HepG2 (cell line): ENCODE results near the gene UROS. TPM values are rescaled to one million over a fixed set of nuclear protein-coding genes. Genes with fewer than 3 reads are reported as not detected.

Experiments used
- HNRNPK ChIP-seq: fragments of 200-400 bp; formaldehyde crosslinking; IDR thresholded peaks from 2 replicates; pipeline ENCODE4 v1.6.1; 2018; ENCODE audit warnings: low read length, low read depth, moderate library complexity, mild to moderate bottlenecking; ENCODE audit not compliant: poor library complexity, severe bottlenecking
- PHB2 ChIP-seq: fragments of 450-650 bp; IDR thresholded peaks from 2 replicates; pipeline ENCODE4 v1.6.1; 2018; ENCODE audit not compliant: partially characterized antibody
- RFX3 ChIP-seq: IDR thresholded peaks from 2 replicates; pipeline ENCODE4 v1.6.1; 2016; ENCODE audit warnings: missing biosample characterization, missing genetic modification reagents
- SCMH1 ChIP-seq: sonication (generic); formaldehyde crosslinking; IDR thresholded peaks from 2 replicates; pipeline ENCODE4 v1.9.0; 2021; ENCODE audit warnings: missing genetic modification reagents, mild to moderate bottlenecking, borderline replicate concordance
- SMAD9 ChIP-seq: sonication (generic); formaldehyde crosslinking; IDR thresholded peaks from 2 replicates; pipeline ENCODE4 v1.5.1; 2020; ENCODE audit warnings: mild to moderate bottlenecking, missing genetic modification reagents
- TBL1XR1 ChIP-seq: fragments of 150-350 bp; IDR thresholded peaks from 2 replicates; pipeline ENCODE4 v1.6.1; 2014; ENCODE audit warnings: borderline replicate concordance, low read length; ENCODE audit not compliant: partially characterized antibody
- ZKSCAN8 ChIP-seq: IDR thresholded peaks from 2 replicates; pipeline ENCODE4 v1.6.1; 2016; ENCODE audit warnings: borderline replicate concordance, missing genetic modification reagents, missing compliant biosample characterization
- ZMYM3 ChIP-seq: sonication (generic); formaldehyde crosslinking; IDR thresholded peaks from 2 replicates; pipeline ENCODE4 v1.5.1; 2020; ENCODE audit warnings: mild to moderate bottlenecking, missing genetic modification reagents
- ZNF777 ChIP-seq: sonication (generic); formaldehyde crosslinking; IDR thresholded peaks from 2 replicates; pipeline ENCODE4 v1.4.0; 2020; ENCODE audit warnings: missing genetic modification reagents
- ZSCAN29 ChIP-seq: sonication (generic); formaldehyde crosslinking; conservative IDR thresholded peaks from 2 replicates; pipeline ENCODE4 v1.4.0; 2020; ENCODE audit warnings: mild to moderate bottlenecking, missing genetic modification reagents
- polyA plus RNA-seq, 8 experiments: library from polyadenylated mRNA; depleted of rRNA in 3 of 8; stranded (reverse) in 7 of 8; unstranded in 1 of 8; fragments of >200 nt; fragmentation: Illumina TruSeq in 4 of 8; extraction: Trizol in 4 of 8; gene quantifications; 2 replicates each; pipeline versions ENCODE4 v1.2.1 to v1.2.3, GENCODE V29; 2011 to 2016; ENCODE audit warnings: low read depth in 4 of 8, missing spikeins in 1 of 8, mixed read lengths in 1 of 8; ENCODE audit not compliant: insufficient read depth in 1 of 8
- total RNA-seq, 5 experiments: library from RNA; depleted of rRNA; stranded (reverse); fragments of >200 nt; fragmentation: Illumina TruSeq; extraction: Trizol; gene quantifications; 2 replicates each; pipeline ENCODE4 v1.2.3, GENCODE V29; 2016; ENCODE audit warnings: low read depth in 1 of 5
- TF ChIP-seq, protein P1 (sequence below): sonication (generic); formaldehyde crosslinking; conservative IDR thresholded peaks from 2 replicates; pipeline ENCODE4 v1.4.0; 2020; ENCODE audit warnings: mild to moderate bottlenecking, missing genetic modification reagents, moderate library complexity
- TF ChIP-seq, protein P2 (sequence below): sonication (generic); formaldehyde crosslinking; IDR thresholded peaks from 2 replicates; pipeline ENCODE4 v1.5.1; 2020; ENCODE audit warnings: missing genetic modification reagents, mild to moderate bottlenecking, borderline replicate concordance
- TF ChIP-seq, protein P3 (sequence below): sonication (generic); formaldehyde crosslinking; IDR thresholded peaks from 2 replicates; pipeline ENCODE4 v1.5.0; 2020; ENCODE audit warnings: missing genetic modification reagents
- TF ChIP-seq, protein P4 (sequence below): sonication (generic); formaldehyde crosslinking; IDR thresholded peaks from 2 replicates; pipeline ENCODE4 v1.8.0; 2022; ENCODE audit warnings: mild to moderate bottlenecking, missing genetic modification reagents, borderline replicate concordance
- TF ChIP-seq, protein P5 (sequence below): sonication (generic); formaldehyde crosslinking; IDR thresholded peaks from 2 replicates; pipeline ENCODE4 v1.4.0; 2020; ENCODE audit warnings: mild to moderate bottlenecking, missing genetic modification reagents

The UROS gene
- total and polyA plus RNA-seq, 2 of the 13 experiments (the other 11 are each of a cell fraction or from before 2014, with no cell fraction given): 14.8 to 49.9 TPM

DNA sequence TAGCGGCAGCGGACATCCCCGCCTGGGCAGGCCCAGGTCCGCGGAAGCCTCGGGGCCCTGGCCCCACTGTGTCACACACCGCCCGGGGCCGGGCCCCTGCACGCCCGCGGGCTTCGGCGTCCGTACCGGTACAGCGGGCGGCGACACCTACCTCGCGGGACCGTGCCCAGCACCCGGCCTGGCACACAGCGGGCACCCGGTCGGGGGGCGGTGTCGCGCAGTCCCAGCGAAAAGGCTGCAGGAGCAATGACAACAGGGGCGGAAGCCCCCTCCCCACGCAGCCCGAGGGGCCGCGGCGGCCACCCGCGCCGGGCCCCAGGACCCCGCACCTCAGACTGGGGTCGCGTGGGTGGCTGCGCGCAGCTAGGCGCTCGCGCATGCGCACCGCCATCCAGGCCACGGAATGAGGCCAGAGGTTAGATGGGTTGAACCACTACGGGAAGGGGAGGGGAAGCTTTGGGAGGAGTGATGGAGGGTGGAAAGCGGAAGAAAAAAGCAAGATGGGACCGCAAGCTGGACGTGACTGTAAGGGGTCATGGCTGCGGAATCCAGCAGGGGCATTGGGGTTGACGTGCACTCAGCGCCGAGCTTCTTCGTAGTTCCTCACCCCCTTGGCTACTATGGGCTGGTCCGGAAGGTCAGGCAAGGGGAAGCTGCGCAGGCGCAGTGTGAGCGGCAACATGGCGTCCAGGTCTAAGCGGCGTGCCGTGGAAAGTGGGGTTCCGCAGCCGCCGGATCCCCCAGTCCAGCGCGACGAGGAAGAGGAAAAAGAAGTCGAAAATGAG lies at the start of gene UROS, which contains the start of gene BCCIP (continued):
- TF ChIP-seq, protein P1, sequence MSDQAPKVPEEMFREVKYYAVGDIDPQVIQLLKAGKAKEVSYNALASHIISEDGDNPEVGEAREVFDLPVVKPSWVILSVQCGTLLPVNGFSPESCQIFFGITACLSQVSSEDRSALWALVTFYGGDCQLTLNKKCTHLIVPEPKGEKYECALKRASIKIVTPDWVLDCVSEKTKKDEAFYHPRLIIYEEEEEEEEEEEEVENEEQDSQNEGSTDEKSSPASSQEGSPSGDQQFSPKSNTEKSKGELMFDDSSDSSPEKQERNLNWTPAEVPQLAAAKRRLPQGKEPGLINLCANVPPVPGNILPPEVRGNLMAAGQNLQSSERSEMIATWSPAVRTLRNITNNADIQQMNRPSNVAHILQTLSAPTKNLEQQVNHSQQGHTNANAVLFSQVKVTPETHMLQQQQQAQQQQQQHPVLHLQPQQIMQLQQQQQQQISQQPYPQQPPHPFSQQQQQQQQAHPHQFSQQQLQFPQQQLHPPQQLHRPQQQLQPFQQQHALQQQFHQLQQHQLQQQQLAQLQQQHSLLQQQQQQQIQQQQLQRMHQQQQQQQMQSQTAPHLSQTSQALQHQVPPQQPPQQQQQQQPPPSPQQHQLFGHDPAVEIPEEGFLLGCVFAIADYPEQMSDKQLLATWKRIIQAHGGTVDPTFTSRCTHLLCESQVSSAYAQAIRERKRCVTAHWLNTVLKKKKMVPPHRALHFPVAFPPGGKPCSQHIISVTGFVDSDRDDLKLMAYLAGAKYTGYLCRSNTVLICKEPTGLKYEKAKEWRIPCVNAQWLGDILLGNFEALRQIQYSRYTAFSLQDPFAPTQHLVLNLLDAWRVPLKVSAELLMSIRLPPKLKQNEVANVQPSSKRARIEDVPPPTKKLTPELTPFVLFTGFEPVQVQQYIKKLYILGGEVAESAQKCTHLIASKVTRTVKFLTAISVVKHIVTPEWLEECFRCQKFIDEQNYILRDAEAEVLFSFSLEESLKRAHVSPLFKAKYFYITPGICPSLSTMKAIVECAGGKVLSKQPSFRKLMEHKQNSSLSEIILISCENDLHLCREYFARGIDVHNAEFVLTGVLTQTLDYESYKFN (CRISPR knock-in tag): no peak; the same call in 1 of the 2 replicates
- TF ChIP-seq TBL1XR1 (no peak), ZNF777 (CRISPR knock-in tag) (peak; percentile 48; the same call in 1 of the 2 replicates), ZMYM3 (CRISPR knock-in tag) (no peak; the same call in 1 of the 2 replicates), RFX3 (CRISPR knock-in tag) (no peak), ZSCAN29 (CRISPR knock-in tag) (no peak), ZKSCAN8 (CRISPR knock-in tag) (no peak), SMAD9 (CRISPR knock-in tag) (no peak), PHB2 (no peak), HNRNPK (peak; percentile 79), SCMH1 (CRISPR knock-in tag) (no peak)
- TF ChIP-seq, protein P2, sequence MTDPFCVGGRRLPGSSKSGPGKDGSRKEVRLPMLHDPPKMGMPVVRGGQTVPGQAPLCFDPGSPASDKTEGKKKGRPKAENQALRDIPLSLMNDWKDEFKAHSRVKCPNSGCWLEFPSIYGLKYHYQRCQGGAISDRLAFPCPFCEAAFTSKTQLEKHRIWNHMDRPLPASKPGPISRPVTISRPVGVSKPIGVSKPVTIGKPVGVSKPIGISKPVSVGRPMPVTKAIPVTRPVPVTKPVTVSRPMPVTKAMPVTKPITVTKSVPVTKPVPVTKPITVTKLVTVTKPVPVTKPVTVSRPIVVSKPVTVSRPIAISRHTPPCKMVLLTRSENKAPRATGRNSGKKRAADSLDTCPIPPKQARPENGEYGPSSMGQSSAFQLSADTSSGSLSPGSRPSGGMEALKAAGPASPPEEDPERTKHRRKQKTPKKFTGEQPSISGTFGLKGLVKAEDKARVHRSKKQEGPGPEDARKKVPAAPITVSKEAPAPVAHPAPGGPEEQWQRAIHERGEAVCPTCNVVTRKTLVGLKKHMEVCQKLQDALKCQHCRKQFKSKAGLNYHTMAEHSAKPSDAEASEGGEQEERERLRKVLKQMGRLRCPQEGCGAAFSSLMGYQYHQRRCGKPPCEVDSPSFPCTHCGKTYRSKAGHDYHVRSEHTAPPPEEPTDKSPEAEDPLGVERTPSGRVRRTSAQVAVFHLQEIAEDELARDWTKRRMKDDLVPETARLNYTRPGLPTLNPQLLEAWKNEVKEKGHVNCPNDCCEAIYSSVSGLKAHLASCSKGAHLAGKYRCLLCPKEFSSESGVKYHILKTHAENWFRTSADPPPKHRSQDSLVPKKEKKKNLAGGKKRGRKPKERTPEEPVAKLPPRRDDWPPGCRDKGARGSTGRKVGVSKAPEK (CRISPR knock-in tag): no peak
- TF ChIP-seq, protein P3, sequence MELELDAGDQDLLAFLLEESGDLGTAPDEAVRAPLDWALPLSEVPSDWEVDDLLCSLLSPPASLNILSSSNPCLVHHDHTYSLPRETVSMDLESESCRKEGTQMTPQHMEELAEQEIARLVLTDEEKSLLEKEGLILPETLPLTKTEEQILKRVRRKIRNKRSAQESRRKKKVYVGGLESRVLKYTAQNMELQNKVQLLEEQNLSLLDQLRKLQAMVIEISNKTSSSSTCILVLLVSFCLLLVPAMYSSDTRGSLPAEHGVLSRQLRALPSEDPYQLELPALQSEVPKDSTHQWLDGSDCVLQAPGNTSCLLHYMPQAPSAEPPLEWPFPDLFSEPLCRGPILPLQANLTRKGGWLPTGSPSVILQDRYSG (CRISPR knock-in tag): no peak
- TF ChIP-seq, protein P4, sequence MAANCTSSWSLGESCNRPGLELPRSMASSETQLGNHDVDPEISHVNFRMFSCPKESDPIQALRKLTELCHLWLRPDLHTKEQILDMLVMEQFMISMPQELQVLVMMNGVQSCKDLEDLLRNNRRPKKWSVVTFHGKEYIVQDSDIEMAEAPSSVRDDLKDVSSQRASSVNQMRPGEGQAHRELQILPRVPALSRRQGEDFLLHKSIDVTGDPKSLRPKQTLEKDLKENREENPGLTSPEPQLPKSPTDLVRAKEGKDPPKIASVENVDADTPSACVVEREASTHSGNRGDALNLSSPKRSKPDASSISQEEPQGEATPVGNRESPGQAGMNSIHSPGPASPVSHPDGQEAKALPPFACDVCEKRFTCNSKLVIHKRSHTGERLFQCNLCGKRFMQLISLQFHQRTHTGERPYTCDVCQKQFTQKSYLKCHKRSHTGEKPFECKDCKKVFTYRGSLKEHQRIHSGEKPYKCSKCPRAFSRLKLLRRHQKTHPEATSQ: no peak
- TF ChIP-seq, protein P5, sequence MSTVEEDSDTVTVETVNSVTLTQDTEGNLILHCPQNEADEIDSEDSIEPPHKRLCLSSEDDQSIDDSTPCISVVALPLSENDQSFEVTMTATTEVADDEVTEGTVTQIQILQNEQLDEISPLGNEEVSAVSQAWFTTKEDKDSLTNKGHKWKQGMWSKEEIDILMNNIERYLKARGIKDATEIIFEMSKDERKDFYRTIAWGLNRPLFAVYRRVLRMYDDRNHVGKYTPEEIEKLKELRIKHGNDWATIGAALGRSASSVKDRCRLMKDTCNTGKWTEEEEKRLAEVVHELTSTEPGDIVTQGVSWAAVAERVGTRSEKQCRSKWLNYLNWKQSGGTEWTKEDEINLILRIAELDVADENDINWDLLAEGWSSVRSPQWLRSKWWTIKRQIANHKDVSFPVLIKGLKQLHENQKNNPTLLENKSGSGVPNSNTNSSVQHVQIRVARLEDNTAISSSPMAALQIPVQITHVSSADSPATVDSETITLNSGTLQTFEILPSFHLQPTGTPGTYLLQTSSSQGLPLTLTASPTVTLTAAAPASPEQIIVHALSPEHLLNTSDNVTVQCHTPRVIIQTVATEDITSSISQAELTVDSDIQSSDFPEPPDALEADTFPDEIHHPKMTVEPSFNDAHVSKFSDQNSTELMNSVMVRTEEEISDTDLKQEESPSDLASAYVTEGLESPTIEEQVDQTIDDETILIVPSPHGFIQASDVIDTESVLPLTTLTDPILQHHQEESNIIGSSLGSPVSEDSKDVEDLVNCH: no peak
